Stimulated activated CD4-positive, alpha-beta T cell treated with anti-CD3 and anti-CD28 coated beads, Interleukin-1b, Interleukin-23, amount 100 ng/mL, for 4 hours (primary cell): ENCODE results near the gene BORCS8.
"Not testable (repeated sequence)": the region's sequence is repeated elsewhere in the genome, so short reads cannot be mapped to it uniquely, and the experiment has no call there.

Experiments used
- DNase-seq, 2 donors: peaks; one replicate each; pipeline ENCODE4 v3.0.0-alpha.2; 2020; ENCODE audit warnings: low read depth in 2 of 2

The BORCS8 gene

GRCh38 chr19:19192078-19192882 is at the start of gene BORCS8, which contains the start of gene RFXANK:
TSS of gene BORCS8 (minus strand) at chr19:19192152. CDS start at chr19:19192117, 35 bp downstream.
TSS of gene RFXANK (plus strand) at chr19:19192258. CDS start at chr19:19193947, 1,689 bp downstream.
- DNase-seq: peak; percentile 95 to 97

GRCh38 chr19:19240476-19240875 is 48.5 kb upstream of the BORCS8 start:
- no peak for DNase-seq

- DNase-seq: no peak
Measured at GRCh38 chr19:19239675-19240074, 47.7 kb upstream of the BORCS8 start.

- DNase-seq: no peak
Measured at GRCh38 chr19:19238126-19238894, 46.4 kb upstream of the BORCS8 start.

- DNase-seq: no peak
Measured at GRCh38 chr19:19236173-19236572, 44.2 kb upstream of the BORCS8 start.

- DNase-seq: no peak
Measured at GRCh38 chr19:19234220-19234816, 42.4 kb upstream of the BORCS8 start.

GRCh38 chr19:19232261-19232721 is 40.3 kb upstream of the BORCS8 start:
- DNase-seq: no peak

- DNase-seq: no peak
Measured at GRCh38 chr19:19230999-19231398, 39.0 kb upstream of the BORCS8 start.

GRCh38 chr19:19229701-19230100 is 37.7 kb upstream of the BORCS8 start:
- no peak for DNase-seq

- DNase-seq: no peak
Measured at GRCh38 chr19:19227217-19227616, 35.3 kb upstream of the BORCS8 start.

GRCh38 chr19:19226663-19227062 is 34.7 kb upstream of the BORCS8 start:
- no peak for DNase-seq

- DNase-seq: no peak
Measured at GRCh38 chr19:19226204-19226603, 34.3 kb upstream of the BORCS8 start.

- DNase-seq: peak; percentile 61 to 62
Measured at GRCh38 chr19:19224852-19225494, 33.0 kb upstream of the BORCS8 start.

- DNase-seq: no peak
Measured at GRCh38 chr19:19224150-19224851, 32.3 kb upstream of the BORCS8 start.

- no peak for DNase-seq
Measured at GRCh38 chr19:19223636-19224035, 31.7 kb upstream of the BORCS8 start.

GRCh38 chr19:19223060-19223459 is 31.1 kb upstream of the BORCS8 start:
- DNase-seq: no peak

GRCh38 chr19:19221000-19221399 is 29.0 kb upstream of the BORCS8 start:
- not testable (repeated sequence) for DNase-seq

- DNase-seq: no peak
Measured at GRCh38 chr19:19218911-19219310, 27.0 kb upstream of the BORCS8 start.

GRCh38 chr19:19217099-19217498 is 25.1 kb upstream of the BORCS8 start:
- DNase-seq: no peak

- DNase-seq: no peak
Measured at GRCh38 chr19:19215792-19216191, 23.8 kb upstream of the BORCS8 start.

- DNase-seq: no peak
Measured at GRCh38 chr19:19214892-19215291, 22.9 kb upstream of the BORCS8 start.
